Activated CD4-positive, alpha-beta T cell treated with anti-CD3 and anti-CD28 coated beads, Interleukin-2, amount 50 U/mL, for 16 hours (primary cell): Measurements from ENCODE around the gene MAML2.

Experiments used
- DNase-seq: peaks from one replicate; pipeline ENCODE4 v3.0.0-alpha.2; 2020

Gene MAML2

DNA sequence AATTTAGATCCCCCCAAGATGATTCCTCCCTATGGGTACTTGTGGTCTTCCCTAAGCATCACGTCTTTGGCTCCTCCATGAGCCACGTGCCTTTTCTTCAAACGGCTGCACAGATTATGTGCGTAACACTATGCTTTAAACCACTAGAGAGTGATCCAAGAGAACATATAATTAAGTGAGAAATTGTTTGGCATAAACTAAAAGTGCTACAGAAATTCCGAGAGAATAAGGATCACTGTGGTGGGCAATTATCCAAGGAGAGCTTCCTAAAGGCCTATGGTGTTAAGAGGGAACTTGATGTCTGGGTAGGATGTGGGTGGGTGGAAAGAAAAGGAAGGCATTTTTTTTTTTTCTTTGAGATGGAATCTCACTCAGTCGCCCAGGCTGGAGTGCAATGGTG lies 110.9 kb downstream of the MAML2 start:
- no peak for DNase-seq

DNA sequence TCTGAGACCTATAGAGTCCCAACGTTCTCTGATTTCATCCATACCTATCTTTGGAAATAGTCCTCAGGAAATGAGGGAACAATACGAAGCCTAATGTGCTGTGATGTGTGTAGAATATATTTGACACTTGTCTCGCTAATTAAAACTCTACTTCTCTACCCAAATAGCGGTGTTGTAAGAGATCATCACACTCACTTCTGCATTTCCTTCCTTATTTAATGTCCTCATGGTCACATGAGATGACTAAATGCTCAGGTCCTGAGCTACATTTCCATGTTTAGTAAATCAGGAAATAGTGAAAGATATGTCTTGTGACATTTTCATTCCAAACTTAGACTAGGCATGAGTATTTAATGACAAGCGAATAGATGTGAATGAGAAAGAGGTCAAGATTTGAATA lies 112.3 kb downstream of the MAML2 start:
- DNase-seq = no peak

DNA sequence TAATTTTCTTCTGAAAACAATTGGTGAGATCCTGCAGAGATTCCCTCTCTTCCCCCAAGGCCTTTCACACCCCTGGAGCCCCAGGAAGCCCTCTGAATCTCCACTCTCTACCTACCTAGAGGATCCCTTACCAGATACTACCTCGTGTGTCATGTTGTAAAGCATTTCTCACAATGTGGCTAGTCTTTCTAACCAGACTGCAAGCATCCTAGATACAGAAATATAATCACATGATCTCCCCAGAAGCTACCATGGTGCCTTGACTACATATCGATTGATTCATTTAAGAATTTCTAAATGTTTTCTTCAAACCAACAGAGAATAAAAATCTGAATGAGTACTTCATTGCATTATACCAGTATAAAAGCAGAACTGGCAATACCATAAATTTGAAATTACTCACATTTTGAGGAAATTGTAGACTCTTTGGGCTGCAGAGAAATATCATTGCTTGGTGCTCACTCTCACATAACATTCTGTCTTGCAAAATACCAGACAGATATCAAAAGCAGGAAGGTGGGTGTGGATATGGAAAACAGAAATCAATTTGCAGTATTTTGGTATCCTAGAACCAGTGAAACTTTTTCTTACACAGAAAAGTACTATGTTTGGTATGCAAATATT lies 113.5 kb downstream of the MAML2 start:
- DNase-seq = peak; percentile 25

DNA sequence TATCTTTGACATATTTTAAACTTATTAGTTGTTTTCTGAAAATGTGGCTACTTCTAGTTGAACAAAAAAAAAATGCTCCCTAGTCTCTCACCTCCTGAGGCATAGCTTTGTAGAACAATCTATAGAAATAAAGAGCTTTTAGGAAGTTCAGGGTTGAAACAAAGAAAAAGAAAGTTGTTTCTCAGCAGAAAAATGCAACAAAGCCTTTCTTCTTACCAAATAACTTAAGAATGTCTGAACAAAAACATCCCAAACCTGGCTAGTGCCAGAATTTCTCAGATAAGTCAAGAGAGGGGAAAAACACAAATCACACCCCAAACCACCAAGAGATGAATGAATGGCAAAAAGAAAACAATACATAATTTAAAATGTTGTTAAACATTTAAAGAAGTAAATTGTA lies 114.1 kb downstream of the MAML2 start:
- DNase-seq = no peak

DNA sequence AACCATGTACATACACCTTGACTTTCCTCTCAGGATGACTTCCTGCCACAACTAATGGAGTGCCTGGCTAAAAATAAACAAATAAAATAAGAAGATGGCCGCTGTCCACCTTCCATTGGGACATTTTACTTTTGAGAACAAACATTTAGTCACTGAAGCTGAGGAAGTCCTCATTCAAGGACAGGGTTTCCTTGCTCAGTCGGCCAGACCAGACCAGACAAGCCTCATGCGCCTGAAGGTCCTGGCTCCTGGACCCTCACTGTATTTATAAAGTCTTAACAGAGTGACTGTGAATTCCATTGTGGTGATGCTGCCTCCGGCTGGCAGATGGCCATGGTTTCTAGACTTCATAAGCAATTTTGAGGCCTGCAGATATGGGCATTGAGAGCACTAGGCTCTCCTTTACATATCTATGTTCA lies 114.5 kb downstream of the MAML2 start:
- no peak for DNase-seq

DNA sequence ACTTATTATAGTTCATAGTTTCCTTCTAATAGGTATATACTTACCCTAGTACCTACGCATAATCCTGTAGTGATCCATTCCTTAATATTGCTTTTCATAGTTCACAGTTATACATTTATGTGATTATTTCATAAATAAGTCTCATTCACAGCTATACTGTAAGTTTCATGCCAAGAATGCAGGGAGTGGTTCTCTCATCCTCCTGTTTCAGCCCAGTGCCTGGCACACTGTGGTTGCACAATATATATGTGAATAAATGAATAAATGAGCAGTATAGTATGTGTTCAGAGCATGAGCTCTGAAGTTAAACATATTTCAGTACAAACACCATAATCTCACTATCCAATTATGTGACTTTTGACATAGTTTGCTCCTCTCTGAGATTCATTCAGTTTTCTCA lies 115.8 kb downstream of the MAML2 start:
- DNase-seq = no peak

DNA sequence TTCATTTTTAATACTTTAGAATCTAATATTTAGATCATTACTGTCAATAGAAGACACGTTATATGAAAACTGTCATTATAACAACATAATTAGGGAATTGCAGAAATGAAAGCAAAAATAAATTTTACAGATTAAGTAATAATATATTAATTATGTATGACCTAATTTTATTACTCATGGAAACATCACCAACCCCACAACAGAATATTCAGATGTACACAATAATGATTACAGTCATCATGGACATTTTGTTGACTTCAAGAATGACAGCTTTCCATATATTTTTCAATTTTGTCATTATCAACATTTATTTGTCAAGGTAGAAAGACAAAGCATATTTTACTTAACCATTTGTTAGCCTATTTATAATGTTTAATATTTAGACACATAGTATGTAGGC lies 119.9 kb downstream of the MAML2 start:
- no peak for DNase-seq

DNA sequence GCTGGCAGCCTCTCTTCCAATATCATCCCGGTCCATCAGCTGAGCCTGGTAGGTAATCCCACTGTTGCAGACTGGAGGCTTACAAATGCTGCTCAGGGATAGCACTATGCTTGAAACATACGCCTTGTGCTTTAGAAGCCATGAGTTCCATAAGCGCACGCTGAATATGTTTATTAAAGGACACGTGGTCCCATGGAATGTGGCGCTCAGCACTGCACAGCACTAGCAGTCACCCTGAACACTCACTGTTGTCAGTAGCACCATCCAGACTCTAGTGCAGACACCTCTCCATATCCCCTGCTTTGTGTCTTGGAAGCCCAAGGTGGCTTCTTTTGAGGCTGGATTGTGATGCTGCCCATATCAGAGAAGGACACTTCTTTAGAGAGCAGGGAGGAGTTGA lies 120.9 kb downstream of the MAML2 start:
- DNase-seq = no peak

DNA sequence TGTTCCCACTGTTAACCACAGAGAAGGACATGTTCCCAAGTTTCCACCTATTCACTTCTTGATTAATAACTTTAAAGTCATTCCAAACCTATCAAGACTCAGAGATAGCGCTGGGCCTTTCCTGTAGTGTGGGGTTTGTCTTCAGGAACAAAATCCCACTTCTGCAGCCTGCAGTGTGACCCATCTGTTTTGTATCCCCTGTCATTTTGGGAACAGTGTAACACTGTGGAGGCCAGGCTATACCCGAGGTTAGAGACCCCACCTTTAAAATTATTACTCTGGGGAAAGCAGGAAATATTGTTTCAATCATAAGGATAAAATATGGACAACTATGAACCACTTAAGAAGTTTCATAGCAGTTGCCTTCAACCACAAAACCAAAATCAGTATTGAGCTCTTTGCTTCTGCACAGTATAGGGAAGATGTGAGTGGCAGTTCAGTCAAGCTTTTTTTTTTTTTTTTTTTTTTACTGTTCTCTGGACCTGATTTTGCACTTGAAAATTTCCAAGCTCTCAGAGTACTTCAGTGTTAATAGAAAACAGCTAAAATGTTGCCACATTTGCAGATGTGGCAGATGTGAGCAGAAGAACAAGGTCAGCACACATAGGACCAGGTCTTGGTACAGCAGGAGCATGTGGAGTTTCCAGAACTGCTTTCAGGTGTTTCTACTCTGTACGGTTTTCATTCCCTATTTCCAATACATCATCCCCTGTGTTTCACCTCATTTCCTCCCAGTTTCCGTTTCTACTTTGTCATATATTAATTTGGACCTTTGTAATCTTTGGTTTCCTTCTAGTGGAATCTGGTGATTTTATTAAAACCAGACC lies 121.5 kb downstream of the MAML2 start:
- no peak for DNase-seq

DNA sequence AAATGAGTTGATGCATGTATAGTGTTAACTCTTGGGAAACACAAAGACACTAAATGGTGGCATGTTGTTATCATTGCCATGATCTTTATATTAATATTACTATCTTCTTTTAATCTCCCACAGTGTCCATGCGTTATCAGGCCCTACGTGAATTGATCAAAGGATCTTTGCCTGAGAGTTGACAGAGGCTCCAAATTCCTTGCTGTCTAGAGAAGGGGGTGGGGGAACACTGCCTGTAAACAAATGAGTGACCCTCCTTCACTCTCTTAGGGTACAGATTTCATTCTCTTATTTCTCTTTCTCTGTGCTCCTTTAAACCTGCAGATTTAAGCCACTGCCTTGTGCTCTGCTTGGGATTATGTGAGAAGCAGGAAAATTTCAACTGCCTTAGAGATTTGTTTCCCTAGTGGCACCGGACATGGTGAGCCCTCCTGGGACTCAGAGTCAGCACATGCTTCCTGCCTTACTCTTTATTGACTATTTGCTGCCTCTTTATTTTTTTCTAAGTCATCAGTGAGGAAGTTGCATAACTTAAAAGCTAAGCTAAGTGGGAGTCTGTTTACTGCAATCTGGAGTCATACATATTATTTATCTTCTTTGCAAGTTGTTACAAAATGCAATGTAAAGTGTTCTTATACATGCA lies 122.9 kb downstream of the MAML2 start:
- no peak for DNase-seq

DNA sequence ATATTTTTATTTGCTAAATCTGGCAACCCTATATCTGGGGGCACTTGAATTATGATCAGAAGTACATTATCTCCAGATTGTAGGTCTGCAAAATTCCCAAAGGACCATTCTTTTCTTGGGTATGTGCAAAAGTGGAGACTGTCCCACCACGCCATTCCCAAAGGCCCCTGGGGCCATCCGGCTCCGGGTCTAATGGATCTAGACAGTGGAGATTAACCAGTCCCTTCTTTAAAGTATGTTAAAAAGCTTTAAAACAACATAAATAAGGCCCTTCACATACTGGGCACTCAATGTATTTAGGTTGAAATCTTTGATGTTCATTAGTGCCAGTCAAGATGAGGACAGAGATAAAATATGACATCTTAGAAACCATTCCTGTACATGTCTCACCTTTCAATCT lies 124.1 kb downstream of the MAML2 start:
- DNase-seq = no peak

DNA sequence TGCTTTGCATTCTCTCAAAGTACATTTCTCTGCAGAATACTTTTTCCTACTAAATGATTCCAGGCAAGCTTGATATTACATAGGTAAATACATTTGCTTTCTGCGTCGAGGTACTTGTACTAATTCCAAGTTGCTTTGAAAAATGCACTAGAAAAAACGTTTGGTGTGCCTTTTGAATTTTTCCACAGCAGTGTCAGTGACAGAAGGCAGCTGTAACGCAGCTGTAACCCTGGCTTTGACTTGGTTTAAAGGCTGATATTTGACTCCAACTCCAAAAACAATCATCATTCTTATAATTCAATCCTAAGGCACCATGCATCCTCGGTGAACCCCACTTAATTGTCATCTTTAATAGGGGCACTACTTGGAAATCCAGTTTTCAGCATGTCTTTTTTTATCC lies 125.0 kb downstream of the MAML2 start:
- no peak for DNase-seq

DNA sequence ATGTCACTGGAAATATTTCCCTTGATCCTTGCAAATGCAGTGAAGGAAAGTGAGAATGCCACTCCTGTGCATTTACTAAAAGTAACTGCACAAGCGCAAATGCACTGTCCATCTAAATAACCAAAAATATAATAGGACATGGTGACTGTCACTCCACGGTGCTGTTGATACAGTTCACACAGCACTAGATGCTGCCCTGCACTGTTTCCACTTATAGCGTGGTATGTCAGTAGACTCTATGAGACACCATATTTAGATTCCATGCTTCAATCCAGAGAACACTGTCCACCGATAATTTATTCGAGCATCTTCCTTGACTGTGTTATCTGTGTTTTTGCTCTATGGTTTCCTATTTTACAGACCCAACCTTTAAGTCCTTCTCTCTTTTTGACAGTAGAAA lies 125.8 kb downstream of the MAML2 start:
- DNase-seq = no peak

DNA sequence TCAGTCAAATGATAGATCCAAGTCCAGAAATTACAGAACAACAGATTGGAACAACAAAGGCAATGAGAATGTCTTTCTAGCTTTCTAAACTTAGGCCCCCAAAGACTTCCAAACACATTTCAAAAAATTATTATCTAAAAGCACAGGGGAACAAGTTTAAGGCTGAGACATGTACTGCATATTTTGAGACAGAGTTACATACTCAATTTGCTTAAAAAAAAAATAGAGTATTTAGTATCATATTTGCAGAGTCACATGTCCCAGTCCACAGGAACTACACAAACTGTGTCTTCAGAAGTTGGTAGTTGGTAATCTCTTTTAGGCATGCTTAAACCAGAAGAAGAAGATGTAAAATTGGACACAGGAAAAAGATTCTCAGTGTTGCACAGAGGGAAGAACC lies 127.2 kb downstream of the MAML2 start:
- DNase-seq = no peak

DNA sequence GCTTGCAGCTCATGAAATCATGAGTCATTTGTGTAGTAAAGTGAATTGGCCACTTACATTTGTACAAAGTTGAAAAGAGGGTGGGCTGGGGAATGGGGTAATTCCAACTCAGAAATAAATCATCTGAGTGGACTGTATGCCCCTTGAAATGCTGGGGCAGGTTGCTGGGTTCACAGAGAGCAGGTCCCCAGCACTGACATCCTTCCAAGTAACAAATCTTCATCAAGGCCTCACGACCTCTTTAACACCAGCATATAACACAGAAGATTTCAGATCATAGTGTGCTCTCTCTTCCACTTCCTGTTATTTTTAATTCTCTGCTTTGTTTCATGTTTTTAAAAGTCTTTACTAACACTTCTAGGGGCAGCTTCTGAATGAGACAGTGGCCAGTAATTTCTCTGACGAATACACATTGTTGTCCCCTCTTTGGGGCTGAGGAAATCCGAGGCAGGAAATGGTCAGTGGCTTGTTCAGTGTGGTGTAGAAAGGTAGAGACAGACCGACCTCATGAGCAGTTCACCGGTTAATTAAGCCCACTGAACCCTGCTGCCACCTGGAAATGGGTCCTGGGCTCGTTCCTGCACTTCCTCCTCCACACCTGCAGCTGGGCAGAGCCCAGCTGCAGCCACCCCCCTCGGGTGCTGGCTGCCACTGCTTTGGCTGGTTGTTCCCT lies 127.7 kb downstream of the MAML2 start:
- DNase-seq = peak; percentile 53

DNA sequence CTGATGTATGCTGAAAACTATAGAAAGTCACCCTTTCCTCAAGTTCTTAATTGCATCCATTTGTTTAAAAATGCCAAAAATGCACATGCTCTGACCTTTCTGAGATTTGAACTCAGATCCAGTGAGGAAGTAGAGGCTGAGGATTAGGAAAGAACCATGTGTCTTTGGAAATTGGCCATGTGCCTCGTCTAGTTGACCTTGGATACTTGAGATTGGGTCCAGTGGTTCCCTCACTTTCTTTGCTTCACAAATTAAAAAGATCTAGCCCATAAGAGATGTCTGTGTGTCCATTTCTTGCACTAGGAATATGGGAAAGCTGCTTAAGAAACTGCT lies 128.3 kb downstream of the MAML2 start:
- no peak for DNase-seq

DNA sequence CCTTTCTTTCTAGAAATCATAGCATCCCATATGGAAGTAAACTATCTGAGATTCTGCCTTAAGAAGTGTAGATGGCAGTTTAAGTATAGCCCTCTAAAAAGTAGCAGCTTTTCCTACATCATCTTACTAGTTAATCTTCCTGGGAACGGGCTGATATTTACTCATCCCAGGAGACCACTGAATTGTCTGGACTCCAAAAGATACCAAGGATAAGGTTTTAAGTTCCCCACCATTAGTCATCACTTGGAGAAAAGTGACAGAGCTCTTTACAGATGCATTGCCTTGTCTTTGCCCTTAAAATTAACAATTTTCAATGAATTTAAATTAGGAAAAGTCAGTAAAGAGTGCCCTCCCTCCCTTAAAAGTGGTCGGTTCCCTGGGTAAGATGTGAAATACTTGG lies 129.5 kb downstream of the MAML2 start:
- DNase-seq = no peak

DNA sequence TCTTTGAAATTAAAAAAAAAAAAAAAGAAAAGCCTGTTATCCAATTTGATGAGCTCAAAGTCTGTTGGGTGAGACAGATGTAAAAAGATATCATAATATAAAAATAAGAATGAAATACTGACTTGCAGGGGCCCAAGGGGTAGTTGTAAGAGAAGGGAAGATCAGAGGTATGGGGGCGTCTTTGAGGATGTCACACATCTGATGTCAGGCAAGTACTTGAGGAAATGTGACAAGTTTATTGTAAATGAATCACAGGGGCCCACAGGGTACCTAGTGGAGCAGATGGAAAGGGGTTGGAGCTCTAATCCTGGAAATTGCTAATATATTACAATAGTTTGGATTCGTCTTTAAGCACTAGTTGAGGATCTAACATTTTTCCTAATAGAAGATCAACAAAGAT lies 131.6 kb downstream of the MAML2 start:
- peak; percentile 37 for DNase-seq

DNA sequence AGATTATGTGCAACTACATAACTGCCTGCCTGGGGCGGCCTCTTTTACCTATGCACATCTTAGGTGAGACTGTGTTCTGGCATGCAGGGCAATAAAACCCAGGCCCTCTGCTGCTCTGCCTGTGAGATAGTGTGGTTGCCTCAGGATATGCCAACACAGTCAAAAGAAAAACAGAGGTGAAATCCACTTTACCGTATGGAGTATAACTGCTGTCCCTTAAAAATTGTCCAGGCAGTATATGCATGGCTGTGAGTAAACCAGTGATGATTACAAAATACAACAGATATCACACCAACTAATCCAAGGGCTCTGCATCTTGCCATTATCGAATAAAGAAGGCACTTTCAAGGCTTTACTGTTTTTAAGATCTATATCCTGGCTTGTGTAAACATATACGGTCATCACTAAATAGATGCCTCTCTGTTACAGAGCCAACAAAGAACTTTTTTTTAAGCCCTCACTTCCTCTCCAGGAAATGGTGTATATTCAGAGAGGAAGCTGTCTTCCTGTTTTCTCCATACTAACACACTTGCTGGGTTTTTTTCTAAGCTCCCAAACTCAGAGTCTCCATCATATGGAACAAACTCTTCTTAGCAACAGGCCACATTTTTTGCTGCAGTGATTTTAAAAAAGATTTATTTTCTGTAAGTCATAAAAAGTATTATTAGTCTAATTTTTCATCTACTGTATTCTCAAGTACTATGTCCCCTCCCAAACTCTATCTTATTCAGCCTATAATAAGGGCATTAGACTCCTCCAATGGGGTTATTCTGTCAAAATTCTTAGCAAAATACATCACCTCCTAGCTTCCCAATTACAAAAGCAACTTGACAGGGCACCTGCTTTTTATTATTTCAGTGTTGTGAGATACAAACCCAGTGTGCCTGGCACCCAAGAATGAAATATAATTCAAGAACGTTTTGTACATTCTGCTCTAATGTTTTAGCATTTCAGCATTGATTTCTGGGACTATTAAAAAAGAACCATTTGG lies 135.2 kb downstream of the MAML2 start:
- DNase-seq = peak; percentile 61

DNA sequence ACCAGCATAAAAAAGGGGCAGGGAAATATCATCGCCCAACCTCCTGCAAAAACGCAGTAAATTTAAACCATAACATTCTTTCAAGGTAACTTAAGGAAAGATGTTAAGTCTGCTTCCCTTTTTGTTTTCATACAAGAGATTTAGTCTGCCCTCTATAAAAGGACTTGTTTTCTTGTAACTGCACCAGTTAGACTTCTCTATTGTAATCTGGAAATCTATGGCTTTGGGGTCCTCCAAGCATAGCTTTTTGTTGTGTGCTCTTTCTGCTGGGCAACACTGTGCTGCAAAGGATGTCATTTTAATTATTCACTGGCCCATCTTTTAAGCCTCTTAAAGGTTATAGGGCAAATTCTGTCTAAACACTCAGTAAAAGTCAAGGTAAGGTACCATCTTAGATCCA lies 136.0 kb downstream of the MAML2 start:
- no peak for DNase-seq

DNA sequence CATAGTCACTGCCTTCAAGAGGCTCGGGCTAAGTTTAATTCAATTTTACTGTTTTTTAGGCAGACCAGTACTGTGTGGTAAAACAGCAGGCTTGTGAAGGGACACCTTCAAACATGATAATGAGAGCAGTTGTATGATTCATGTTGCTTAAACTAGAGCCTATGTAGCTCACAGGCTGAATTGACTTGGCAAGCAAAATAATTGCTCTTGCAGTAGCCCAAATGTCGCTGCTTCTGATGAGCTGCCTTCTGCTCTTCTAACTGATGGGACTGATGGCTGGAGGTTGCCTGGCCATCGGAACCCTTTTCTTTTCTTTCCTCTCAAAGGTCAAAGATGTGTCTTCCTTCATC lies 137.6 kb downstream of the MAML2 start:
- peak; percentile 57 for DNase-seq

DNA sequence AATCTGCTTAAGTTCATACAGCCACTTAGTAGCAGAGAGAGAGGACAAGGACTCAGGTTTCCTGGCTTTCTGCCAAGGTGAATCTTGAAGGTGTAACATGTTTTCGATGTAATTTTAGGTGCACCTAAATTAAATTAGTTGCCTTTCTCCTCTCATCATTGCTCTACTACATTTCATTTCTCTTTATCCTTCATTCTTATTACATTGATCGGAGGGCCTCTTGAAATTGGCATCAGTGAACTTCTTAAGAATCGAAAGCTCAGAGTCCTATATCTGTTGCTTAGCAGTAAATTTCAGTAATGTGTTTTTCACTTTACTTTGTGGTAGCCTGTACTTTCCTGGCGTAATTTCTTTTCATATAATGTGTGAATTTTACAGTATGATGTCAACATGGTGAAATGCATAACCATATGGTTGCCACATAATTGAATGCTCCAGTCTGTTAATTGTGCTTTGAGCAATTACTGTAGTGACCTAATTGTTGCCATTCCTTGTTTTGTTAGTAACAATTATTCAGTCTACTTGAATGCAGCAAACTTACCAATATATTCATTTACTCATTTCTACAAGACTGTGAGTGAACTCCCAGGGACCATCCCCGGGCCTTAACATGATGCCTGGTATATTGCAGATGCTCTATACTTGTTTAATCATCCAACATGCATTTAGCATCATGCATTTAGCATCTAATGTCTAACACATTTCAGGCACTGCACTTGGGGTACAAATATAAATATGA lies 138.1 kb downstream of the MAML2 start:
- peak; percentile 68 for DNase-seq
